Measurements from ENCODE around the gene VPS52.
A peak's percentile ranks its signal among the peaks of the same experiment; 100 is the strongest.

VPS52 gene

DNA sequence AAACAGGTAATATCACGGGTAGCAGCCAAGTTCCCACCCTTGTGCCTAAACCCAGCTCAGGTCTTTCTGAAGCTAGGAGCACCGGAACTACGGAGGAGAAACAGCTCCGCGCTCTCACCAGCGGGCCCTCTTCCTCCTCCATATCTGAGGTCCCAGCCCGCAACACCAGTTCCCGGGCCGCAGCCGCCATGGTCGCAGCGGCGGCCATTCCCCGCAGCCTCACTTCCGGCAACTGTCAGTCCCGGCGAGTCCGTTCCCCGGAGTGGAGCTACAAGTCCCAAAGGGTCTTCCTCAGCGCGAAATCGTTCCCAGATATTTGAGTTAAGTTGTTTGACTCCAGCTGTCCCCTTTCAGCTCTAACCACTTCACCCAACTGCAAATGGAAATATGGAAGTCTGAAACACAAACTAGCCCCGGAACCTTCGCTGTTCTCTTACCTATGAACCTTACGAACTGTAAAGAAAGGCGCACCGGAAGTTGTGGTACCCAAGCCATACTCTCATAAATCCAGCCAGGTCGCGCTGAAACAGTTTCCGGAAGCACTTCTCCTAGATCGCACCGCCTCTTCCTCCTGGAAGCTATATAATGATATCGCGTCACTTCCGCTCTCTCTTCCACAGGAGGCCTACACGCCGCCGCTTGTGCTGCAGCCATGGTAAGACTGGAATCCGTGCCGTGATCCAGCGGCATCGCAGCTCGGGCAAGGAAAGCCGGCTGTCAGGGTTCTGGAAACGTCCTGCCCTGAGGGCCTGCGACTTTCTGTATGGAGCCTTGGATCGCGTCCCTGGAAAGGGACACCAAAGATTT lies at the start of gene VPS52, which contains the start of gene RPS18 (continued):
- TF ChIP-seq, protein P1, sequence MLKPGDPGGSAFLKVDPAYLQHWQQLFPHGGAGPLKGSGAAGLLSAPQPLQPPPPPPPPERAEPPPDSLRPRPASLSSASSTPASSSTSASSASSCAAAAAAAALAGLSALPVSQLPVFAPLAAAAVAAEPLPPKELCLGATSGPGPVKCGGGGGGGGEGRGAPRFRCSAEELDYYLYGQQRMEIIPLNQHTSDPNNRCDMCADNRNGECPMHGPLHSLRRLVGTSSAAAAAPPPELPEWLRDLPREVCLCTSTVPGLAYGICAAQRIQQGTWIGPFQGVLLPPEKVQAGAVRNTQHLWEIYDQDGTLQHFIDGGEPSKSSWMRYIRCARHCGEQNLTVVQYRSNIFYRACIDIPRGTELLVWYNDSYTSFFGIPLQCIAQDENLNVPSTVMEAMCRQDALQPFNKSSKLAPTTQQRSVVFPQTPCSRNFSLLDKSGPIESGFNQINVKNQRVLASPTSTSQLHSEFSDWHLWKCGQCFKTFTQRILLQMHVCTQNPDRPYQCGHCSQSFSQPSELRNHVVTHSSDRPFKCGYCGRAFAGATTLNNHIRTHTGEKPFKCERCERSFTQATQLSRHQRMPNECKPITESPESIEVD (tag by site-specific recombination; IDR thresholded peaks at IDR 0.05), result no peak
- TF ChIP-seq ZNF174 (tag by site-specific recombination; IDR thresholded peaks at IDR 0.05) (no peak), ZNF600 (tag by site-specific recombination; IDR thresholded peaks at IDR 0.05) (peak; percentile 91), ZNF148 (tag by site-specific recombination; IDR thresholded peaks at IDR 0.05; ENCODE audit: borderline replicate concordance) (no peak), ZNF19 (tag by site-specific recombination; IDR thresholded peaks at IDR 0.05; ENCODE audit: low read depth) (no peak), ZNF146 (tag by site-specific recombination; IDR thresholded peaks at IDR 0.05) (no peak), MEIS1 (CRISPR knock-in tag; IDR thresholded peaks at IDR 0.05; ENCODE audit: borderline replicate concordance) (no peak), ZNF777 (tag by site-specific recombination; IDR thresholded peaks at IDR 0.05; ENCODE audit: borderline replicate concordance) (peak; percentile 20; the same call in 1 of the 2 replicates), ZNF843 (tag by site-specific recombination; IDR thresholded peaks at IDR 0.05) (peak; percentile 42; the same call in 1 of the 2 replicates), AEBP2 (tag by site-specific recombination; IDR thresholded peaks at IDR 0.05; ENCODE audit: borderline replicate concordance) (no peak), FEZF1 (tag by site-specific recombination; IDR thresholded peaks at IDR 0.05) (0 out of 2 replicates have a peak, but pooled peaks have one; percentile 21), SP7 (tag by site-specific recombination; IDR thresholded peaks at IDR 0.05) (peak; percentile 95), ZNF707 (tag by site-specific recombination; IDR thresholded peaks at IDR 0.05) (no peak), ZBTB11 (tag by site-specific recombination; conservative IDR thresholded peaks at IDR 0.05; ENCODE audit: low read depth) (peak; percentile 100), ZNF24 (tag by site-specific recombination; IDR thresholded peaks at IDR 0.05) (peak; percentile 52), GFI1B (tag by site-specific recombination; IDR thresholded peaks at IDR 0.05) (no peak), RBAK (tag by site-specific recombination; IDR thresholded peaks at IDR 0.05) (no peak), BCL11B (tag by site-specific recombination; IDR thresholded peaks at IDR 0.05; ENCODE audit: low read depth) (peak; percentile 27; the same call in 1 of the 2 replicates)
- TF ChIP-seq, protein P2, sequence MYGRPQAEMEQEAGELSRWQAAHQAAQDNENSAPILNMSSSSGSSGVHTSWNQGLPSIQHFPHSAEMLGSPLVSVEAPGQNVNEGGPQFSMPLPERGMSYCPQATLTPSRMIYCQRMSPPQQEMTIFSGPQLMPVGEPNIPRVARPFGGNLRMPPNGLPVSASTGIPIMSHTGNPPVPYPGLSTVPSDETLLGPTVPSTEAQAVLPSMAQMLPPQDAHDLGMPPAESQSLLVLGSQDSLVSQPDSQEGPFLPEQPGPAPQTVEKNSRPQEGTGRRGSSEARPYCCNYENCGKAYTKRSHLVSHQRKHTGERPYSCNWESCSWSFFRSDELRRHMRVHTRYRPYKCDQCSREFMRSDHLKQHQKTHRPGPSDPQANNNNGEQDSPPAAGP (tag by site-specific recombination; IDR thresholded peaks at IDR 0.05), result peak; percentile 91
- TF ChIP-seq, protein P3, sequence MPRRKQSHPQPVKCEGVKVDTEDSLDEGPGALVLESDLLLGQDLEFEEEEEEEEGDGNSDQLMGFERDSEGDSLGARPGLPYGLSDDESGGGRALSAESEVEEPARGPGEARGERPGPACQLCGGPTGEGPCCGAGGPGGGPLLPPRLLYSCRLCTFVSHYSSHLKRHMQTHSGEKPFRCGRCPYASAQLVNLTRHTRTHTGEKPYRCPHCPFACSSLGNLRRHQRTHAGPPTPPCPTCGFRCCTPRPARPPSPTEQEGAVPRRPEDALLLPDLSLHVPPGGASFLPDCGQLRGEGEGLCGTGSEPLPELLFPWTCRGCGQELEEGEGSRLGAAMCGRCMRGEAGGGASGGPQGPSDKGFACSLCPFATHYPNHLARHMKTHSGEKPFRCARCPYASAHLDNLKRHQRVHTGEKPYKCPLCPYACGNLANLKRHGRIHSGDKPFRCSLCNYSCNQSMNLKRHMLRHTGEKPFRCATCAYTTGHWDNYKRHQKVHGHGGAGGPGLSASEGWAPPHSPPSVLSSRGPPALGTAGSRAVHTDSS (tag by site-specific recombination; IDR thresholded peaks at IDR 0.05), result peak; percentile 8; the same call in 1 of the 2 replicates
- TF ChIP-seq, protein P4, sequence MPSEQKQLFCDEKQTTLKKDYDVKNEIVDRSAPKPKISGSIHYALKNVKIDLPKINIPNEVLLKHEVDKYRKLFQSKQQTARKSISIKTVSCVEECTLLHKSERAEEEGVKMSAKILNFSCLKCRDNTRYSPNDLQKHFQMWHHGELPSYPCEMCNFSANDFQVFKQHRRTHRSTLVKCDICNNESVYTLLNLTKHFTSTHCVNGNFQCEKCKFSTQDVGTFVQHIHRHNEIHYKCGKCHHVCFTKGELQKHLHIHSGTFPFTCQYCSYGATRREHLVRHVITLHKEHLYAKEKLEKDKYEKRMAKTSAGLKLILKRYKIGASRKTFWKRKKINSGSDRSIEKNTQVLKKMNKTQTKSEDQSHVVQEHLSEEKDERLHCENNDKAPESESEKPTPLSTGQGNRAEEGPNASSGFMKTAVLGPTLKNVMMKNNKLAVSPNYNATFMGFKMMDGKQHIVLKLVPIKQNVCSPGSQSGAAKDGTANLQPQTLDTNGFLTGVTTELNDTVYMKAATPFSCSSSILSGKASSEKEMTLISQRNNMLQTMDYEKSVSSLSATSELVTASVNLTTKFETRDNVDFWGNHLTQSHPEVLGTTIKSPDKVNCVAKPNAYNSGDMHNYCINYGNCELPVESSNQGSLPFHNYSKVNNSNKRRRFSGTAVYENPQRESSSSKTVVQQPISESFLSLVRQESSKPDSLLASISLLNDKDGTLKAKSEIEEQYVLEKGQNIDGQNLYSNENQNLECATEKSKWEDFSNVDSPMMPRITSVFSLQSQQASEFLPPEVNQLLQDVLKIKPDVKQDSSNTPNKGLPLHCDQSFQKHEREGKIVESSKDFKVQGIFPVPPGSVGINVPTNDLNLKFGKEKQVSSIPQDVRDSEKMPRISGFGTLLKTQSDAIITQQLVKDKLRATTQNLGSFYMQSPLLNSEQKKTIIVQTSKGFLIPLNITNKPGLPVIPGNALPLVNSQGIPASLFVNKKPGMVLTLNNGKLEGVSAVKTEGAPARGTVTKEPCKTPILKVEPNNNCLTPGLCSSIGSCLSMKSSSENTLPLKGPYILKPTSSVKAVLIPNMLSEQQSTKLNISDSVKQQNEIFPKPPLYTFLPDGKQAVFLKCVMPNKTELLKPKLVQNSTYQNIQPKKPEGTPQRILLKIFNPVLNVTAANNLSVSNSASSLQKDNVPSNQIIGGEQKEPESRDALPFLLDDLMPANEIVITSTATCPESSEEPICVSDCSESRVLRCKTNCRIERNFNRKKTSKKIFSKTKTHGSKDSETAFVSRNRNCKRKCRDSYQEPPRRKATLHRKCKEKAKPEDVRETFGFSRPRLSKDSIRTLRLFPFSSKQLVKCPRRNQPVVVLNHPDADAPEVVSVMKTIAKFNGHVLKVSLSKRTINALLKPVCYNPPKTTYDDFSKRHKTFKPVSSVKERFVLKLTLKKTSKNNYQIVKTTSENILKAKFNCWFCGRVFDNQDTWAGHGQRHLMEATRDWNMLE (tag by site-specific recombination; conservative IDR thresholded peaks at IDR 0.05; ENCODE audit: low read depth), result peak; percentile 98
